Hematopoietic multipotent progenitor cell (in vitro differentiated cells): Measurements from ENCODE around the gene PRDM15. TPM values are rescaled to one million over a fixed set of nuclear protein-coding genes. Genes with fewer than 3 reads are reported as not detected.
A peak's percentile ranks its signal among the peaks of the same experiment; 100 is the strongest.

Experiments
- DNase-seq, 3 donors: peaks; one replicate each; pipeline ENCODE4 v3.0.0-alpha.2; 2011 to 2015; ENCODE audit warnings: low read depth in 2 of 3, low spot score in 2 of 3
- total RNA-seq: library from RNA; depleted of rRNA; stranded (reverse); fragments of >200 nt; gene quantifications from one replicate; pipeline ENCODE4 v1.2.3, GENCODE V29; 2012

The PRDM15 gene
- total RNA-seq, 1 donor, result 13.5 TPM

DNA sequence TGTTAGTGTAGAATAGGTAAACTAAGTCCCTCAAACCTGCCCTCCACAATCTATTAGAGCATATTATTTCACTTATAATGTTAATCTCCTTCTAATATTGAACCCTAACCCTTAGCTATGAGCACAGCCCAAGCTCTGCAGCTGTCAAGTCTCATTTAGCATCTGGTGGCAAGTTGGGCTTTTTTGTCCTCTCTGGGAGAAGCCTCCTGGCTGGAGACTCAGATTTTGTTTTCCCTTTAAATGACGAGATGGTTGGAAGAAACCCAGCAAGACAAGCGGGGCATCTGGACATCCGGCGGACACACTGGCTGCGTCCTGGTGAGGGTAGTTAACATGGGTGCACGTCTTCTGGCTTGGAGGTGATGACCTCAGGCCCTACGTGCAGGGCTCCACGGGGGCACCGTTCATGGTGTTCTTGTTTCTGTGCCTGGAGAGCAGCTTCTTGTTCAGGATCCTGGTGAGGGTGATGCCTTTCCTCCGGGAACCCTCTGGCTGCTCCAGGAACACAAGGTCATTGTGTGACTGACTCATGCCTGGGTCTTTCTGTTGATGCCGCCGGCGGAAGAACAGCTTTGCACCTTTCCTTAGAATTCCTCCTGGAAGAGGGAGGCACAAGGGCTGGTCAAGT lies 9.7 kb upstream of the PRDM15 start:
- DNase-seq, result no peak

DNA sequence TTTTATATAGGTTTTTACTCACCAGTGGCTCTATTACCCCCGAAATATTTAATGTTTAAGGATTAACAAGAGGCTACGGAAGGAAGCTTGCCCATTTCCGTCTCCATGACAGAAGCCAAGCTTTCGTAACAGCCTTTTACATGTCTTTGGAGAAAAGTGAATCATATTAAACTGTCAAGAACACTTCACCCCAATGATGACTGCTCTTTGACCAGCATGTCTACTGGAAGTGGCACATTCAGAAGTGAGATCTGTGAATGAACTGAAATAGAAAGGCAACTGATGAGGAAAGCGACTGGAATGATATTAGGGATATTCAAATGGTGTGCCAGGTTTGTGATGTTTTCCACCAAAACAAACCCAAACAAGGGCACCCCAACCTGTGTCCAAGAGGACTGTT lies 8.5 kb upstream of the PRDM15 start:
- DNase-seq, result no peak

DNA sequence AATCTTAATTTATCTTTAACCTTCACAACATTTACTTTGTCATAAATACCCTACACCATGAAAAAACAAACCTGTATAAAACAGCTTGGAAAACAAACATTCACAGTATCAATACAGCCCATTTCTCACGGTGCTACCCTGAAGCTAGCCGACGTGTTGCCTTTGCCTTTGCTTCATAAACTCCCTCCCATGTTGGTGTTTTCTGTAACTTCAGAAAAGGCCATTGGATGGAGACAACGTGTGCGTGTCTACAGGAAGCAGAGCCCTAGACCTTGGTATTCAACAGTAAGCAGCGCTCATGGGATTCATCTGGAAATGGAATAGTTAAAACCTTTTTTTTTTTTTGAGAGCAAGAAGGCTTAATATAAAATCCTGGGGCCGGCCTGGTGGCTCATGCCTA lies 7.2 kb upstream of the PRDM15 start:
- no peak for DNase-seq

DNA sequence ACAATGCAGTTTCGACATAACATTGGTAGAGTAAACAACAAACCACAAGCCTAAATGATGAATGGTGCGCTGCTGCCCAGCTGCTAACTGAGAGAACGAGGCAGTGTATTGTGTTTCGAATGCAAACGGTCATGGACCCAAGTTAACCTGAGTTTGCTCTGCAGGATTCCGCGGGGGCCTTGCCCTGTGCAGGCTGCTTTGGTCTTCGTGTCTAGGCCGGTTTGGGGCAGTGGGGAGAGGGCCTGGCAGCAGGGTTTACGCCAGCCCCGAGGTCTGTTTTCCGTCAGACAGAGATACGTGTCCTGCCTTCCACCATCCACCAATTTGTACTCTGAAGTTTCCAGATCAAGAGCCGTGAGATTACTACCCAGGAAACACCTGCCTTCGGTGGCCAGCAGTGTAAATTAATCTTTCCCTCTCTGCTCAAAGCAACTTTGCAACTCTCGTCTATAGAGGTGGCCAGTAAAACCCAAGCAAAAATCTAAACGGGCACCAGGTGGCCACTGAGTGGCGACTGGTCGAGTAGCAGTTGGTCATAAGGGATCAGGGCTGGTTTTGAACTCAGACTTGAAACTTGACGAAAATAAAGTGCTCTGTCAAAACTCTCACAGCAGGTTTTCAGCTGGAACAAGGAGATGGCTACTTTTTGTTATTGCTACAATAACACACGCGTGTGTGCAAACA lies 6.3 kb upstream of the PRDM15 start:
- peak in 2 of 3 donors; percentile 62 to 78 for DNase-seq

- no peak for DNase-seq
Observed at GRCh38 chr21:41884501-41885030, 5.4 kb upstream of the PRDM15 start.

DNA sequence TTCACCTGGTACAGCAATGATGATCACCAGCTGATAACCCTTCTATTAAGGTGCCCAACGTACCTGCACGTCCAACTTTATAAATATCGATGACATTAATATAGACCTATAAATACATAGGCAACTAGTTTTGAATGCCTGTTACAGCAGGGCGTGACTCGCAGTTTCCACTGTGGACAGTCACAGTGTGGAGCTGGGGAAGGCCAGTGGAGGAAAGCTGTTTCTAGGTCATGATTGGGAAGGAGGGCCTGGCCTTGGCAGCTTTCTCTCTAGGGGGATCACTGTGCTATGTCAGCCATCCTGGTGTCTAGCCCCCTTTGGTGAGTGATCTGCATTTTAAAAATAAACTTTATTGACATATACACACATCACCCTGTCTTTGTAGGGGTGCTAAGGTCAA lies 4.4 kb upstream of the PRDM15 start:
- no peak for DNase-seq

DNA sequence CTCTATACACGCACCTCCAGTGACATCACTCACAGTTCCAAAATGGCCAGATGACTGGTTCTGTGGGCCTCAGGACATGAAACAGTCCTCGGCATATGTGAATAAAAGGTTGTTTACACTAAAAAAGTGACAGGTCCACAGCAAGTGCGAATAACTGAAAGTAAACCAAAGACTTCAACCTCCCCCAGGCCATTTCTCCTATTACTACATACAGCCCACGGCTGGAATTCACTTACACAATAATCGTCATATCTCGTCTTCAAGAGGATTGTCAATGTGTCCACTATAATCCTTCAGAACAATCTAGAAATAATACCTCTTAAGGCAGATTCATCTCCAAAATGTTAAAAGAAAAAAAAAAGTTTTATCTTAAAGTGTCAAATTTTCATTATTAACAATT lies 1.9 kb upstream of the PRDM15 start:
- no peak for DNase-seq

DNA sequence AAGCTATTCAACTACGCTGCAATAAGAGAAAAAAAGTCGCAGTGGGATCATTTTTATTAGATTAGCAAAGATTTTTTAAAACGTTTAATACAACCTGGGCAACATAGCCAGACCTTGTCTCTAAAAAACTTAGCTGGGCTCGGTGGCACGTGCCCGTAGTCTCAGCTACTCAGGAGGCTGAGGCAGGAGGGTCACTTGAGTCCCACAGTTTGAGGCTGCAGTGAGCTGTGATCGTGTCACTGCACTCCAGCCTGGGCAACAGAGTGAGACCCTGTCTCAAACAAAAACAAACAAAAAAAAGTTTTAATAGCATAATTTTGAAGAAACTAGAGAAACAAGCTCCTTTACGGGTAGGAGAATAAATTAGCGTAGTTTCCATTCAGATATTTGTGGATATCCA lies 1.0 kb upstream of the PRDM15 start:
- no peak for DNase-seq

- peak; percentile 40 to 82 (median 81) for DNase-seq
Observed at GRCh38 chr21:41878831-41879189, 334 bp downstream of the PRDM15 start.

- DNase-seq, result peak in 2 of 3 donors; percentile 32 to 60
Observed at GRCh38 chr21:41877901-41878830, 978 bp downstream of the PRDM15 start.

DNA sequence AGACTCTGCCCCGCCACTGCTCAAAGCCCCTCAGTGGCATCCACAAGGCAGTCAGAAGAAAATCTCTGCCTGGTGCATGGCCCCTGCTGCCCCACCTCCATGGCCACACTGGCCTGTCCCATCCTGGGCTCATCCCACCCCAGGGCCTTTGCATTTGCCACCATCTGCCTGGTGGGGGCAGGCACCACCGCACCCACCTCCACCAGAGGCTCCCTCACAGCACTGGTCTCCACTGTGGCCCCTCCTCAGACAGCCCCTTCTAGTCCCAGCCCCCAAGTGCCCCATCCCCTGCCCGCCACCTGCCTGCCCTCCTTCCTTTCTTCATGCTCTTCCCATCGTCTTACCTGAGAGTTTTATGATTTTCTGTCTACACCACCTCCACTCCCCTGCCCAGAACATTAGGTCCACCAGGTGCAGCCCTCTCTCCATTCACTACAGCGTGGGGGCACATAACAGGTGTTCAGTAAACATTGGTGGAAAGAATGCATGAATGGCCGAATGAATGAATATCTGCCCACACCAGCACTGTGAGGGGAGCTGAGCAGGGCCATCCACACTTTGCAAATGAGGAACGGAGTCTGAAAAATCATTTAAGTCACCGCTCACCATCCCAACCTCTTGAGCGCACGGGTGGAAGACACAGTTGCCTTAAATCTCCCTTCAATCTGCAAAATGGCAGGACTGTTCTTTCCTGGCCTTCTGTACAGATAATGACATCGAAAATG lies 2.1 kb downstream of the PRDM15 start:
- DNase-seq, result no peak

DNA sequence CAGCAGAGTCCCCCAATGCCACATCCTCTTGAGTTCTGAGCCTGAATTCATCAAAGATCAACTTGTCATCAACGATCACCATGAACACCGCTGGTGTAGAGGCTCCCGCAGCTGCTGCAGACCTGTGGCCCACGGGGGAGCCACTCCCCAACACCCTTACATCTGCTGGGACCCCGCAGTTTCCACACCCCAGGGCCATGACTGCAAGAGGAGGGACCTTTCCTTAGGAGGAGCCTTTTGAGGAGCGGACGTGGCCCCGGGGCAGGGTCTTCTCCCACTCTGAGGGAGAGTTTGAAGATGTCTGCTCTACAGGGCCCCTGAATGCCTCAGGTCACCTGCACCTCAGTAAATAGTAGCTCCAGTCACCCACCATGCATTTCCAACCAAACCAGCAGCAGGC lies 2.7 kb downstream of the PRDM15 start:
- DNase-seq, result no peak

DNA sequence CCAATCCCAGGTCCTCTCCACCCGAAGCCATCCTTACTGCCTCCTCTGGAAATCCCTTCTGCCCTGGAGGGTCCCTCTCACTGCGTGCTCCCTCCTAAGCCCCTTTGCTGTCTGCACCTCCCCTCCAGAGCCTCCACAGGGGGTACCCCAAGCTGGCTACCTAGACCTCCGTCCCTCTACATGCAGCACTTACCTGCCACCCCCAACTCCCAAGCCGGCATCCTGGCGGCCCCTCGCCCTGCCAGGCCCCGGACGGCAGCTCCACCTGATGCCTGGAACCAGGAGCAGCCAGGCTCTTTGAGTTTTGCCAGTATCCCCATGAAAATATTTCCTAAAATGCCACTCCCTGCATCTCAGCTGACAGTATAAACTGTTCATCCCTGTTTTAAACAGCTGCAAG lies 4.1 kb downstream of the PRDM15 start:
- no peak for DNase-seq

- no peak for DNase-seq
Observed at GRCh38 chr21:41874611-41875010, 4.5 kb downstream of the PRDM15 start.

GRCh38 chr21:41873426-41873825 lies 5.7 kb downstream of the PRDM15 start:
- DNase-seq, result no peak

DNA sequence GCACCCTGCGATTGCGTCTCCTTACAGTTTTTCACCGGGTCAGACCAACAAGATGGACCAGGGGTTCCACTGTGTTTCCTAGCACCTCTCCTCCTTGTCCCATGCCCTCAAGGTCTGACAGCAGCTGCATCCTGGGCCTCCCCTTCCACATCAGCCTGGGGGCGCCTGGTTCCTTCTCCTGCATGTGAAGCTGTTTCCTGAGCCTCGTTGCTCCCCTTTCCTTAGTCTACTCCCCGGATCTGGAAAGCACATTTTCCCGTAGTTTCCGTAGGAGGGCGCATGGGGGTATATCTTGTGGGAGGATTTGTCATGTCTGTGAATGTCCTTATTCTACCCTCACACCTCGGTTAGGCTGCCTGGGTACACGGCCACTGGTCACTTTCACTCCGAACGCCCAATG lies 6.1 kb downstream of the PRDM15 start:
- no peak for DNase-seq

DNA sequence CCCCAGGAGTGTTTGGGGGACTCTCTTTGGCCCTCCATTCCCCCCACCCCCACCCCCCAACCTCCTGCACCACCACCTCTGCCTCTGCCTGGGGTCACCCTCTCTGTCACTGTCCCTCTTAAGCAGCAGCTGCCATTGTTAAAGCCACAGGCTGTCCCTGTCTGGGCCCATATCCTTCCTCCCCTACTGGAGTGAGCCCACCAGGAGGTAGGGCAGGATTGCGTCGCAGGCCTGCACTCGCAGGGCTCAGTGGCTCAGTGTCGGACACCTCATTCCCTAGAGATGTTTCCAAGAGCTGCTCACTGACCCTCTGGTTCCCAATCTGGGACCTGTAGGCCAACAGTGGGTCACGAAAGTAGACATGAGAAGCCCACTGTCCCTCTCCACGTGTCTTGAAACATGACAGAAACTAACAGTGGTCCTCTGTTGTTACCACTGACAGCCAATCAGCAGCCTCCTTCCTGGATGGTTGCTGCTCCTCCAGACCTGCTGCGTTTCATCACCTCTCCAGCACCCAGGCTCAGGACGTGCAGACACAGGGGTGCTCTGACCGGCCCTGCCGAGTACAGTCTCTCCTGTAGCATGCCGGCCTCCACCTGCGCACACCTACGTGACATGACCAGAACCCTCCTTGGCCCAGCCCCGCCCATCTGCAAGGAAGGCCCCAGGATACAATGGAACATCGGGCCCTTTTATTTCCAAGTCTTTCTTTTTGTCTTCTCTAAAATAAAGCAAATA lies 7.7 kb downstream of the PRDM15 start:
- no peak for DNase-seq

- no peak for DNase-seq
Observed at GRCh38 chr21:41869771-41870170, 9.4 kb downstream of the PRDM15 start.

- no peak for DNase-seq
Observed at GRCh38 chr21:41868062-41868710, 11.0 kb downstream of the PRDM15 start.

GRCh38 chr21:41867313-41867712 lies 11.8 kb downstream of the PRDM15 start:
- no peak for DNase-seq
